ENCODE results near the gene CTSW.

CTSW gene

GRCh38 chr11:65931773-65932557 lies 52.3 kb downstream of the CTSW start:
- no peak for DNase-seq

- no peak for DNase-seq
Measured at GRCh38 chr11:65932558-65932919, 52.9 kb downstream of the CTSW start.
